ENCODE measurements around the gene KMT2E. TPM values are rescaled to one million over a fixed set of nuclear protein-coding genes. Genes with fewer than 3 reads are reported as not detected.

Gene KMT2E
- total RNA-seq, 4 donors from 2014 or later = 96.9 to 156 (median 110) TPM

- TF ChIP-seq CTCF (IDR thresholded peaks at IDR 0.05; ENCODE audit: low read depth) = no peak
These were observed 87.9 kb downstream of the KMT2E start for GRCh38 chr7:105101864-105102263.

- no peak for TF ChIP-seq CTCF (IDR thresholded peaks at IDR 0.05; ENCODE audit: low read depth)
These were observed 88.8 kb downstream of the KMT2E start for GRCh38 chr7:105102557-105103352.

- TF ChIP-seq CTCF (IDR thresholded peaks at IDR 0.05; ENCODE audit: low read depth) = no peak
These were observed 91.6 kb downstream of the KMT2E start for GRCh38 chr7:105105579-105105978.

GRCh38 chr7:105106473-105106872, 92.5 kb downstream of the KMT2E start:
- no peak for TF ChIP-seq CTCF (IDR thresholded peaks at IDR 0.05; ENCODE audit: low read depth)

- TF ChIP-seq CTCF (IDR thresholded peaks at IDR 0.05; ENCODE audit: low read depth) = no peak
These were observed 93.5 kb downstream of the KMT2E start for GRCh38 chr7:105107458-105107857.

DNA sequence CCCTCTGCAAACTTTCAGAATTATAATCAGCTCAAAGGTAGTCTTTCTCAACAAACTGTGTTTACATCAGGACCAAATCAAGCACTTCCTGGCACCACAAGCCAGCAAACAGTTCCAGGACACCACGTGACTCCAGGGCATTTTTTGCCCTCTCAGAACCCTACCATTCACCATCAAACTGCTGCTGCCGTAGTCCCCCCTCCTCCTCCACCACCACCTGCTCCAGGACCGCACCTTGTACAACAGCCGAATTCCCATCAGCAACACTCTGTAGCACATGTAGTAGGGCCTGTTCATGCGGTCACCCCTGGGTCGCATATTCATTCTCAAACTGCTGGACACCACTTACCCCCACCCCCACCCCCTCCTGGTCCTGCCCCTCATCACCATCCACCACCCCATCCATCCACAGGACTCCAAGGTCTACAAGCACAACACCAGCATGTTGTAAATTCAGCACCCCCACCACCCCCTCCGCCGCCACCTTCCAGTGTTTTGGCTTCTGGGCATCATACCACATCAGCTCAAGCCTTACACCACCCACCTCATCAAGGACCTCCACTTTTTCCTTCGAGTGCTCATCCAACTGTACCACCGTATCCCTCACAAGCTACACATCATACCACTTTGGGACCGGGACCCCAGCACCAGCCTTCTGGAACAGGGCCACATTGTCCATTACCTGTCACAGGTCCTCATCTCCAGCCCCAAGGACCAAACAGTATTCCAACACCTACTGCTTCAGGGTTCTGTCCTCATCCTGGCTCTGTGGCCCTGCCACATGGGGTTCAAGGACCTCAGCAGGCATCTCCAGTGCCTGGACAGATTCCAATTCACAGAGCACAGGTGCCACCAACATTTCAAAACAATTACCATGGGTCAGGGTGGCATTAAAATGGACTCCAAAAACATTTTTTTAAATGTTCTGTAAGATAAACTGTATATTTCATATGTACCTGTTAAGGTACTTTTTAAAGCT, 98.7 kb downstream of the KMT2E start:
- TF ChIP-seq CTCF (IDR thresholded peaks at IDR 0.05; ENCODE audit: low read depth) = no peak
